CD8-positive, alpha-beta memory T cell (primary cell): ENCODE measurements around the gene HAUS6. TPM values are rescaled to one million over a fixed set of nuclear protein-coding genes. Genes with fewer than 3 reads are reported as not detected.
"Not testable (repeated sequence)": the region's sequence is repeated elsewhere in the genome, so short reads cannot be mapped to it uniquely, and the experiment has no call there.

Experiments used
- CTCF ChIA-PET: fragments of 350-600 bp; sonication (Branson Sonifier 250); formaldehyde crosslinking; loops from one replicate; lab custom pipeline; 2021; ENCODE audit warnings: antibody characterized with exemption; lab: Charles Lee
- POLR2A ChIA-PET: fragments of 350-600 bp; sonication (Branson Sonifier 250); formaldehyde crosslinking; loops from one replicate; lab custom pipeline; 2021; ENCODE audit warnings: antibody characterized with exemption; lab: Charles Lee
- DNase-seq, 5 donors: peaks; one replicate each; pipeline versions ENCODE4 v3.0.0 to v3.0.0-alpha.2; 2020 to 2022; ENCODE audit warnings: mixed read lengths in 1 of 5
- H3K27ac ChIP-seq: one replicate; pipeline ENCODE4 v1.7.0; 2013; ENCODE audit warnings: low read depth, mild to moderate bottlenecking, low read length, moderate library complexity
- H3K27me3 ChIP-seq: 2 replicates; pipeline ENCODE4 v1.7.0; 2013; ENCODE audit warnings: low read length, mild to moderate bottlenecking; ENCODE audit not compliant: insufficient read depth, poor library complexity, severe bottlenecking
- H3K36me3 ChIP-seq: 2 replicates; pipeline ENCODE4 v1.7.0; 2013; ENCODE audit warnings: mild to moderate bottlenecking, low read length, moderate library complexity; ENCODE audit not compliant: insufficient read depth
- H3K4me1 ChIP-seq: 2 replicates; pipeline ENCODE4 v1.7.0; 2013; ENCODE audit warnings: mild to moderate bottlenecking, low read length, moderate library complexity; ENCODE audit not compliant: insufficient read depth
- H3K4me3 ChIP-seq: 2 replicates; pipeline ENCODE4 v1.7.0; 2013; ENCODE audit warnings: mild to moderate bottlenecking, low read length
- H3K9me3 ChIP-seq: 2 replicates; pipeline ENCODE4 v1.7.0; 2013; ENCODE audit warnings: mild to moderate bottlenecking, low read length
- H3K27ac Mint-ChIP-seq, 8 donors: one replicate each; pipeline ENCODE4 v1.8.0; 2020 to 2021; ENCODE audit warnings: mixed read lengths in 8 of 8, mild to moderate bottlenecking in 6 of 8, inconsistent platforms in 3 of 8, moderate library complexity in 3 of 8
- H3K27me3 Mint-ChIP-seq, 2 donors: one replicate each; pipeline ENCODE4 v1.8.0; 2020 to 2021; ENCODE audit warnings: mixed read lengths in 2 of 2, mild to moderate bottlenecking in 1 of 2, moderate library complexity in 1 of 2
- H3K36me3 Mint-ChIP-seq, 3 donors: one replicate each; pipeline ENCODE4 v1.8.0; 2020 to 2021; ENCODE audit warnings: mixed read lengths in 3 of 3, inconsistent platforms in 1 of 3, mild to moderate bottlenecking in 1 of 3
- H3K4me1 Mint-ChIP-seq, 3 donors: one replicate each; pipeline ENCODE4 v1.8.0; 2020 to 2021; ENCODE audit warnings: mixed read lengths in 3 of 3, inconsistent platforms in 1 of 3, mild to moderate bottlenecking in 1 of 3
- H3K4me3 Mint-ChIP-seq, 7 donors: one replicate each; pipeline ENCODE4 v1.8.0; 2020 to 2021; ENCODE audit warnings: mixed read lengths in 7 of 7, mild to moderate bottlenecking in 6 of 7, moderate library complexity in 4 of 7, inconsistent platforms in 2 of 7
- H3K9me3 Mint-ChIP-seq, 5 donors: one replicate each; pipeline ENCODE4 v1.8.0; 2020 to 2022; ENCODE audit warnings: mixed read lengths in 5 of 5, mild to moderate bottlenecking in 3 of 5, moderate library complexity in 2 of 5, inconsistent platforms in 1 of 5
- polyA plus RNA-seq: library from polyadenylated mRNA; unstranded; fragments of 300-500 nt; fragmentation: Illumina TruSeq; gene quantifications from one replicate; pipeline ENCODE4 v1.2.3, GENCODE V29; 2021
- total RNA-seq, 2 experiments: library from RNA; stranded (reverse); gene quantifications; one replicate each; pipeline ENCODE4 v1.2.3, GENCODE V29; 2021

The HAUS6 gene
- total RNA-seq, result 10 to 100 TPM; 32.1 to 36.3 TPM
- 6.2 TPM for polyA plus RNA-seq

- Mint-ChIP-seq H3K4me1 (peaks cover 25 to 33% (median 33%) of the 10 kb centered on the region in 3 donors), H3K27me3 (no peaks in the 10 kb centered on the region), H3K27ac (peak within 1 kb of the TSS; percentile 91 to 97 (median 94)), H3K4me3 (peak within 1 kb of the TSS; percentile 90 to 98 (median 97)), H3K36me3 (peaks cover 0 to 26% (median 0%) of the 10 kb centered on the region in 3 donors), H3K9me3 (no peaks in the 10 kb centered on the region)
- H3K4me3 ChIP-seq, result peak within 1 kb of the TSS; percentile 67
- no peaks in the 10 kb centered on the region for H3K9me3 ChIP-seq
- POLR2A ChIA-PET, result interaction anchor here (0.6 to 1.0 kb wide), 5 partner anchors 10 to 302 kb away, joined by 3 to 7 read pairs (median 5); partner anchors contain the start of gene RRAGA
- peak within 1 kb of the TSS; percentile 76 for H3K27ac ChIP-seq
- DNase-seq, result peak; percentile 90 to 98 (median 94)
- no peaks in the 10 kb centered on the region for H3K27me3 ChIP-seq
- peaks cover 14% of the 10 kb centered on the region for H3K4me1 ChIP-seq
- CTCF ChIA-PET, result no interaction called here
- H3K36me3 ChIP-seq, result peaks cover 3% of the 10 kb centered on the region
Observed at GRCh38 chr9:19102631-19103345, at the start of gene HAUS6. Gene HAUS6, minus strand, starts transcription at chr9:19102904. Its CDS starts 253 bp downstream, at chr9:19102651.

GRCh38 chr9:19152160-19152498, 49.4 kb upstream of the HAUS6 start:
- H3K4me1 ChIP-seq, POLR2A ChIA-PET, H3K9me3 Mint-ChIP-seq, H3K4me3 ChIP-seq, H3K36me3 ChIP-seq, H3K9me3 ChIP-seq, H3K27me3 ChIP-seq, H3K36me3 Mint-ChIP-seq, CTCF ChIA-PET, H3K27me3 Mint-ChIP-seq, H3K27ac ChIP-seq, H3K27ac Mint-ChIP-seq, H3K4me3 Mint-ChIP-seq, DNase-seq: not testable (repeated sequence)
- peaks cover 4 to 12% (median 11%) of the 10 kb centered on the region in 3 donors for H3K4me1 Mint-ChIP-seq

DNA sequence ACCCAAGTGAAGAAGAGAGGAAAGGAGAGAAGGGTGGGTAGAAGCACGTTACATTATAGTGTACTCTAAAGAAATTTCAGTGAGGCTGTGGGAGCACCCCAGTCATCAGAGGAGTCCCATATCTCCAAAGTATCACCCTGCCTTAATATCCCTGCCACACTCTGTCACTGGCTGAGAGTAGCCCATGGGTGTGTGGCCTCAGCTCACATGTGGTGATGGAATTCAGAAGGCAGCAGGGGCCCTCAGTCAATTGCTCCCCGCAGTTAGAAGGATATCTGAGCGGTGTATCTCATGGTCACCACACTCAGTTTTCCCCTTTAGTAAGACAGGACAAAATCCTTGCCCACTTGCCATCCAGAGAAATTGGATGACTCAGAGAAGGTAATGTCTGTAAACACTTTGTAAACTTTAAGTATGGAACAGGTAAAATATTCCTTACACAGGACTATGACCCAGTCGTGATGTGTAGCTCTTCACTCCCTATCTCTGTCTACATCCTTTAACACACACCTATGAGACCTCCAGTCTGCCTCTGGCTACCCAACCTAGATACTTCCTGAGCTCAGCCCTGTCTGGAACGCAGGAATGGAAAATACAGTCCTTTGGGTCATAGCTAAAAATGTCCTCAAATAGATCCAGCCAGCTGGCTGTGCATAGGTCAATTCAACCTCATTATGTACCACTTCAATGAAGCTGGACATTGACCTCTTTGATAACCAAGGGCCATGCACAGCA, 48.9 kb upstream of the HAUS6 start:
- DNase-seq, result no peak
- CTCF ChIA-PET, result no interaction called here
- Histone ChIP-seq H3K27ac (no peak overlapping the region), H3K4me3 (no peak overlapping the region), H3K4me1 (no peaks in the 10 kb centered on the region), H3K36me3 (no peaks in the 10 kb centered on the region), H3K9me3 (no peaks in the 10 kb centered on the region), H3K27me3 (no peaks in the 10 kb centered on the region)
- Mint-ChIP-seq H3K27ac (no peak overlapping the region), H3K4me3 (no peak overlapping the region), H3K27me3 (no peaks in the 10 kb centered on the region), H3K9me3 (no peaks in the 10 kb centered on the region), H3K36me3 (no peaks in the 10 kb centered on the region), H3K4me1 (peaks cover 4 to 11% (median 10%) of the 10 kb centered on the region in 3 donors)
- POLR2A ChIA-PET, result no interaction called here

DNA sequence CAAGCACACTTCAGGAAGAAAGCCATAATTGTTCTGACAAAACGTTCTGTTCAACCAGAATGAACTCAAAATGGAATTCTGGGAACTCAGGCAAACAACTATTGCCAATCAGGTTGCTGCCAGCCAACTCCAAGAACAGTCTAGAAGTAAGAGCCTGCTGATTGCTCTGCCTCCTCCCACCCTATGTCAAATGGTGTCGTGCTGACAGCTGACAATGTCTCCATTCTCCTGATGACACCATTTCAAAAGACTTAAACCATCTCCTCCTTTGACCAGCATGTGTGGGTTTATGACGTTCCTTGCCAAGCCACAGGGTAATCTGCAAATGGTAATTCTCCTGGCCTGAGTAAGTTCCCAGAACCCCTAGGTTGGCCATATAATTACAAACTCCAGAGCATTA, 46.5 kb upstream of the HAUS6 start:
- Mint-ChIP-seq H3K4me3 (peak overlapping the region in 1 of 7 donors; percentile 44), H3K9me3 (no peaks in the 10 kb centered on the region), H3K27me3 (no peaks in the 10 kb centered on the region), H3K36me3 (no peaks in the 10 kb centered on the region), H3K4me1 (no peaks in the 10 kb centered on the region), H3K27ac (no peak overlapping the region)
- Histone ChIP-seq H3K9me3 (no peaks in the 10 kb centered on the region), H3K4me3 (no peak overlapping the region), H3K27ac (no peak overlapping the region), H3K27me3 (no peaks in the 10 kb centered on the region), H3K4me1 (no peaks in the 10 kb centered on the region), H3K36me3 (no peaks in the 10 kb centered on the region)
- ChIA-PET CTCF (no interaction called here), POLR2A (no interaction called here)
- no peak for DNase-seq

DNA sequence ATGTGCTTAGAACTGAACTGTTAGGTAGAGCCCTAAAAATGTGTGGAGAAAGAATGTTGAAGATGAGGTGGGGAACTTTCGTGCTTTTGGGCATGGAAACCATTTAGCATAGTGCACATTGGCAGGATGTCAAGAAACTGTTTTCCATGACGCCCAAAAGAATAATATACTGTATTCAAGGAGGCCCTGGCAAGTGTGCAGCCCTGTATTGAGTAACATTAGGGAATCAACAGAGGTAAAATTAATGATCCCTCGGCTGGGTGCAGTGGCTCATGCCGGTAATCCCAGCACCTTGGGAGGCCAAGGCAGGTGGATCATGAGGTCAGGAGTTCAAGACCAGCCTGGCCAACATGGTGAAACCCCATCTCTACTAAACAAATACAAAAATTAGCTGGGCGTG, 45.5 kb upstream of the HAUS6 start:
- H3K4me1 Mint-ChIP-seq, result no peaks in the 10 kb centered on the region
- no peak overlapping the region for H3K27ac Mint-ChIP-seq
- H3K4me3 Mint-ChIP-seq, result no peak overlapping the region
- no peak overlapping the region for H3K4me3 ChIP-seq
- H3K27me3 ChIP-seq, result no peaks in the 10 kb centered on the region
- H3K9me3 Mint-ChIP-seq, result no peaks in the 10 kb centered on the region
- no peaks in the 10 kb centered on the region for H3K36me3 Mint-ChIP-seq
- no peaks in the 10 kb centered on the region for H3K4me1 ChIP-seq
- H3K27ac ChIP-seq, result no peak overlapping the region
- H3K36me3 ChIP-seq, result no peaks in the 10 kb centered on the region
- DNase-seq, result no peak
- H3K27me3 Mint-ChIP-seq, result no peaks in the 10 kb centered on the region
- CTCF ChIA-PET, result no interaction called here
- H3K9me3 ChIP-seq, result no peaks in the 10 kb centered on the region
- POLR2A ChIA-PET, result interaction anchor here (0.7 kb wide), 1 partner anchor 31 kb away, joined by 6 read pairs; no protein-coding TSS in a partner anchor

DNA sequence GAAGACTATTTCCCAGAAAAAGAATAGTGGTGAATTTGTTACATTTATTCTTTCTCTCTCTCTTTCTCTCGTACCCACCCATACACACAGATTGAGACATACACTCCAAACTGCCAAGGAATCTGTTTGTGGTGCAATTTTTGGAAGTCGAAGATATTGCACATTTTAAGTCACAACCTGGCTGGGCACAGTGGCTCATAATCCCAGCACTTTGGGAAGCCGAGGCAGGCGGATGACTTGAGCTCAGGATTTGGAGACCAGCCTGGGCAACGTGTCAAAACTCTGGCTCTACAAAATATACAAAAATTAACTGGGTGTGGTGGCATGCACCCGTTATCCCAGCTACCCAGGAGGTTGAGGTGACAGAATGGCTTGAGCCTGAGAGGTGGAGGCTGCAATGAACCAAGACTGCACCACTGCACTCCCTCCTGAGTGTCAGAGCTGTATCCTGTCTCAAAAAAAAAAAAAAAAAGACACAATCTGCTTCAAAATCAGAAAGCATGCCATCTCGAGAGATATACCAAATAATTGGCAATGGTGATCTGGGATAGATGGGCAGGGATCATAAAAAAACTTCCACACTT, 43.8 kb upstream of the HAUS6 start:
- Histone ChIP-seq H3K27me3 (no peaks in the 10 kb centered on the region), H3K4me3 (no peak overlapping the region), H3K27ac (no peak overlapping the region), H3K9me3 (no peaks in the 10 kb centered on the region), H3K36me3 (no peaks in the 10 kb centered on the region), H3K4me1 (no peaks in the 10 kb centered on the region)
- Mint-ChIP-seq H3K27me3 (no peaks in the 10 kb centered on the region), H3K4me3 (no peak overlapping the region), H3K36me3 (peaks cover 0 to 4% (median 0%) of the 10 kb centered on the region in 3 donors), H3K27ac (peak overlapping the region in 1 of 8 donors; percentile 29), H3K9me3 (no peaks in the 10 kb centered on the region), H3K4me1 (no peaks in the 10 kb centered on the region)
- ChIA-PET CTCF (no interaction called here), POLR2A (no interaction called here)
- no peak for DNase-seq

GRCh38 chr9:19145881-19146280, 43.2 kb upstream of the HAUS6 start:
- Histone ChIP-seq H3K36me3 (no peaks in the 10 kb centered on the region), H3K27me3 (no peaks in the 10 kb centered on the region), H3K9me3 (no peaks in the 10 kb centered on the region), H3K4me1 (no peaks in the 10 kb centered on the region), H3K27ac (no peak overlapping the region), H3K4me3 (no peak overlapping the region)
- ChIA-PET POLR2A (no interaction called here), CTCF (no interaction called here)
- H3K9me3 Mint-ChIP-seq, result no peaks in the 10 kb centered on the region
- H3K4me3 Mint-ChIP-seq, result no peak overlapping the region
- H3K27ac Mint-ChIP-seq, result no peak overlapping the region
- H3K36me3 Mint-ChIP-seq, result peaks cover 0 to 4% (median 0%) of the 10 kb centered on the region in 3 donors
- H3K27me3 Mint-ChIP-seq, result no peaks in the 10 kb centered on the region
- DNase-seq, result no peak
- H3K4me1 Mint-ChIP-seq, result no peaks in the 10 kb centered on the region

- Mint-ChIP-seq H3K27me3 (no peaks in the 10 kb centered on the region), H3K4me1 (no peaks in the 10 kb centered on the region), H3K9me3 (no peaks in the 10 kb centered on the region), H3K27ac (peak overlapping the region in 1 of 8 donors; percentile 11), H3K36me3 (peaks cover 0 to 6% (median 0%) of the 10 kb centered on the region in 3 donors), H3K4me3 (no peak overlapping the region)
- no peaks in the 10 kb centered on the region for H3K36me3 ChIP-seq
- H3K4me3 ChIP-seq, result no peak overlapping the region
- POLR2A ChIA-PET, result no interaction called here
- CTCF ChIA-PET, result interaction anchor here (2.1 kb wide), 1 partner anchor 11 kb away, joined by 6 read pairs; no protein-coding TSS in a partner anchor
- no peaks in the 10 kb centered on the region for H3K27me3 ChIP-seq
- H3K4me1 ChIP-seq, result no peaks in the 10 kb centered on the region
- H3K27ac ChIP-seq, result no peak overlapping the region
- H3K9me3 ChIP-seq, result no peaks in the 10 kb centered on the region
- no peak for DNase-seq
Observed at GRCh38 chr9:19140259-19140658, 37.6 kb upstream of the HAUS6 start.
